Mammary epithelial cell (primary cell): ENCODE results near the gene JAG1.

Experiments used
- EZH2 ChIP-seq: IDR thresholded peaks from 2 replicates; pipeline ENCODE4 v1.6.1; 2012; ENCODE audit warnings: low read length, inconsistent platforms, borderline replicate concordance
- TF ChIP-seq, protein P1 (sequence below), 2 donors: IDR thresholded peaks in 1 of 2; conservative IDR thresholded peaks in 1 of 2; 2 replicates each; pipeline ENCODE4 v1.5.1; 2011 to 2012; ENCODE audit warnings: inconsistent platforms in 2 of 2, low read length in 2 of 2, mild to moderate bottlenecking in 2 of 2, control low read depth in 1 of 2, low read depth in 1 of 2; ENCODE audit not compliant: insufficient read depth in 1 of 2; ENCODE audit errors: extremely low read depth in 1 of 2

DNA sequence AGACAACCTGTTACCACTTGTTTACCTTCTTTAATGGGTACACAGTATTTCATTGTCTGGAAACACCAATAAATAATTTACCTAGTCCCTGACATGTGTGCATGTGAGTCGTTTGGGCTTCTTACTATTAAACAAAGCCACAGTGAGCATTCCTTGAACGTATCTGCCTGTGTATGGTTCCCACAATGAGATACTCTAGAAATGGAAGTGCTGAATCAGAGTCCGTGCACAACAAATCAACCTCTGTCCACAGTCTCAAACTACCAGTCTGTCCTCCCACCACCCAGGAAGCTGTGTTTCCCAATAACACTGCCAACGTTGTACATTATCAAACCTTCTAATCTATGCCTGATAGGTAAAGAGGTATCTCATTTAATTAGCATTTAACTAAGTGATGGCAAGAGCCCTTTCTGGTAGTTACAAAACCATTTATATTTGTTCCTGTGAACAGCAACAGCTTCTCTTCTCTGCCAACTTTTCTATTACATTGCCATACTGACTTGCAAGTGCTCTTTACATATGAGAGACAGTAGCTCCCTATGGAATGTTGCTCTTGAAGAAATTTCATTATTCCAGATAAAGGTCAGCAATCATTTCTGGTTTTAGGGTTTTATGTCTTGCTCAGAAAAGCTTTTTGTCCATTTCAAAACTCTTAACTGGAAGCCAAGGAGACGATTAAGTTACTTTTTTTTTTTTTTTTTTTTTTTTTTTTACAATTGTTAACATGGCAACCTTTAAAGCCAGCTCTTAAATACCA is 14.7 kb downstream of the JAG1 start:
- no peak for TF ChIP-seq EZH2
- TF ChIP-seq, protein P1, sequence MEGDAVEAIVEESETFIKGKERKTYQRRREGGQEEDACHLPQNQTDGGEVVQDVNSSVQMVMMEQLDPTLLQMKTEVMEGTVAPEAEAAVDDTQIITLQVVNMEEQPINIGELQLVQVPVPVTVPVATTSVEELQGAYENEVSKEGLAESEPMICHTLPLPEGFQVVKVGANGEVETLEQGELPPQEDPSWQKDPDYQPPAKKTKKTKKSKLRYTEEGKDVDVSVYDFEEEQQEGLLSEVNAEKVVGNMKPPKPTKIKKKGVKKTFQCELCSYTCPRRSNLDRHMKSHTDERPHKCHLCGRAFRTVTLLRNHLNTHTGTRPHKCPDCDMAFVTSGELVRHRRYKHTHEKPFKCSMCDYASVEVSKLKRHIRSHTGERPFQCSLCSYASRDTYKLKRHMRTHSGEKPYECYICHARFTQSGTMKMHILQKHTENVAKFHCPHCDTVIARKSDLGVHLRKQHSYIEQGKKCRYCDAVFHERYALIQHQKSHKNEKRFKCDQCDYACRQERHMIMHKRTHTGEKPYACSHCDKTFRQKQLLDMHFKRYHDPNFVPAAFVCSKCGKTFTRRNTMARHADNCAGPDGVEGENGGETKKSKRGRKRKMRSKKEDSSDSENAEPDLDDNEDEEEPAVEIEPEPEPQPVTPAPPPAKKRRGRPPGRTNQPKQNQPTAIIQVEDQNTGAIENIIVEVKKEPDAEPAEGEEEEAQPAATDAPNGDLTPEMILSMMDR (conservative IDR thresholded peaks at IDR 0.05 in 1 of 2, IDR thresholded peaks at IDR 0.05 in 1 of 2; ENCODE audit: extremely low read depth in 1 of 2, insufficient read depth in 1 of 2, low read depth in 1 of 2, low read length in 2 of 2) = no peak
